Smooth muscle cell (in vitro differentiated cells): ENCODE data around the gene ATG4C. TPM values are rescaled to one million over a fixed set of nuclear protein-coding genes. Genes with fewer than 3 reads are reported as not detected.

Experiments
- DNase-seq: peaks from one replicate; lab custom pipeline; 2025; ENCODE audit not compliant: unreplicated experiment; lab: John Stamatoyannopoulos, UW
- H2AFZ ChIP-seq: fragments of 200-600 bp; sonication (generic); 2 replicates; pipeline ENCODE4 v1.6.0; 2016; ENCODE audit warnings: antibody characterized with exemption, low read depth, mild to moderate bottlenecking
- H3F3A ChIP-seq: fragments of 200-600 bp; sonication (generic); 2 replicates; pipeline ENCODE4 v1.6.0; 2017; ENCODE audit warnings: antibody characterized with exemption, low read depth
- H3K27ac ChIP-seq: fragments of 200-600 bp; sonication (generic); 2 replicates; pipeline ENCODE4 v1.5.1; 2016; ENCODE audit warnings: low read depth, mild to moderate bottlenecking
- H3K27me3 ChIP-seq: fragments of 200-600 bp; sonication (generic); 2 replicates; pipeline ENCODE4 v1.6.1; 2016; ENCODE audit warnings: low read depth, mild to moderate bottlenecking
- H3K36me3 ChIP-seq: fragments of 200-600 bp; sonication (generic); 2 replicates; pipeline ENCODE4 v1.5.1; 2016; ENCODE audit warnings: low read depth
- H3K4me1 ChIP-seq: fragments of 200-600 bp; sonication (generic); 2 replicates; pipeline ENCODE4 v1.5.1; 2016; ENCODE audit warnings: low read depth
- H3K4me2 ChIP-seq: fragments of 200-600 bp; sonication (generic); 2 replicates; pipeline ENCODE4 v1.6.0; 2016; ENCODE audit warnings: mild to moderate bottlenecking
- H3K4me3 ChIP-seq: fragments of 200-600 bp; sonication (generic); 2 replicates; pipeline ENCODE4 v1.5.1; 2016; ENCODE audit warnings: mild to moderate bottlenecking
- H3K79me2 ChIP-seq: fragments of 200-600 bp; sonication (generic); 2 replicates; pipeline ENCODE4 v1.6.0; 2016; ENCODE audit warnings: low read depth, mild to moderate bottlenecking
- H3K9ac ChIP-seq: fragments of 200-600 bp; sonication (generic); 2 replicates; pipeline ENCODE4 v1.6.0; 2016; ENCODE audit warnings: low read depth
- H3K9me3 ChIP-seq: fragments of 200-600 bp; sonication (generic); replicated peaks from 2 replicates; pipeline ENCODE4 v1.5.1; 2016; ENCODE audit warnings: low read depth
- H4K20me1 ChIP-seq: fragments of 200-600 bp; sonication (generic); 2 replicates; pipeline ENCODE4 v1.6.0; 2016; ENCODE audit warnings: low read depth
- CTCF ChIP-seq: fragments of 200-600 bp; sonication (generic); IDR thresholded peaks from 2 replicates; pipeline ENCODE4 v1.5.1; 2017; ENCODE audit warnings: borderline replicate concordance, mild to moderate bottlenecking, antibody characterized with exemption; ENCODE audit not compliant: insufficient read depth, poor library complexity, severe bottlenecking
- WGBS: methylation state at CpG from one replicate; pipeline ENCODE4 v1.1.7; 2016; ENCODE audit warnings: low lambda C conversion rate; 5-methylcytosine and 5-hydroxymethylcytosine counted together
- polyA plus RNA-seq: library from polyadenylated mRNA; unstranded; fragments of >200 nt; fragmentation: Nextera tagmentation; extraction: Ambion mirVana; gene quantifications from 2 replicates; pipeline ENCODE4 v1.2.1, GENCODE V29; 2016
- total RNA-seq: library from RNA; depleted of rRNA; stranded (reverse); fragments of >200 nt; gene quantifications from 2 replicates; pipeline ENCODE4 v1.2.3, GENCODE V29; 2014

The ATG4C gene
- total and polyA plus RNA-seq, 2 experiments from 2014 or later, result 11.5 to 13.5 TPM

GRCh38 chr1:62744611-62745577 is 39.0 kb upstream of the ATG4C start:
- 68% methylated on average over 3 of the region's 3 CpGs for WGBS
- no peak for TF ChIP-seq CTCF
- Histone ChIP-seq H3K4me3 (no peak overlapping the region), H3K27ac (no peak overlapping the region), H3K4me1 (no peaks in the 10 kb centered on the region), H3K27me3 (peaks cover 5% of the 10 kb centered on the region), H2AFZ (no peak overlapping the region), H3F3A (no peaks in the 10 kb centered on the region), H3K9me3 (no peaks in the 10 kb centered on the region), H3K79me2 (no peaks in the 10 kb centered on the region), H4K20me1 (no peaks in the 10 kb centered on the region), H3K4me2 (no peak overlapping the region), H3K36me3 (no peaks in the 10 kb centered on the region), H3K9ac (no peak overlapping the region)
- DNase-seq, result no peak

DNA sequence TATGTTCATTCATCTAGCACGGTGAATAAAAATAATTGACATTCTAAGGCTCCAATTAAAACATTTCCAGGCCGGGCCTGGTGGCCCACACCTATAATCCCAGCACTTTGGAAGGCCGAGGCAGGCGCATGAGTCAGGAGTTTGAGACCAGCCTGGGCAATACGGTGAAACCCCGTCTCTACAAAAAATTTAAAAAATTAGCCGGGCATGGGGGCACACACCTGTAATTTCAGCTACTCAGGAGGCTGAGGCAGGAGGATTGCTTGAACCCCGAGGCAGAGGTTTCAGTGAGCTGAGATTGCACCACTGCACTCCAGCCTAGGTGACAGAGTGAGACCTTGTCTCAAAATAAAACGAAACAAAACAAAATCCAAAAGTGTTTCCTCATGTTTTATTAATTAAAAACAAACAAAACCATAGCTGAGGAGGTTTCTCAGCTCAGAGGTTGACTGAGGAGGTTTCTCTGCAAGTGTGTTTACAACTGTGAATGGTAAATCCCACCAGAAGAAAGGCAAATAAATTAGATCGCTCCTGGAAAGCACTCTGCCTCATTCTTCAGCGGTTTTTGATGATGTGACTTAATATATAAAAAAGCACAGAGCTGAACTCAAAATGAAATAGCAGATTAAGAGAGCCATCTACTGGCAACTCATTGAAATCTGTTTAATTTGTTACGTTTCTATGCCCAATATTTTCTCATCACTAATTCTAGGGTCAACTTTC is 37.7 kb upstream of the ATG4C start:
- peak overlapping the region; percentile 45 for H3K4me2 ChIP-seq
- no peak overlapping the region for H3K27ac ChIP-seq
- WGBS, result 73% methylated on average over 12 of the region's 12 CpGs
- H3K27me3 ChIP-seq, result peaks cover 5% of the 10 kb centered on the region
- TF ChIP-seq CTCF, result peak; percentile 65
- no peak overlapping the region for H3K4me3 ChIP-seq
- H3F3A ChIP-seq, result no peaks in the 10 kb centered on the region
- no peaks in the 10 kb centered on the region for H3K36me3 ChIP-seq
- H3K9me3 ChIP-seq, result no peaks in the 10 kb centered on the region
- DNase-seq, result no peak
- H2AFZ ChIP-seq, result peak overlapping the region; percentile 41
- no peak overlapping the region for H3K9ac ChIP-seq
- H3K4me1 ChIP-seq, result no peaks in the 10 kb centered on the region
- no peaks in the 10 kb centered on the region for H3K79me2 ChIP-seq
- H4K20me1 ChIP-seq, result no peaks in the 10 kb centered on the region

- no peak overlapping the region for H3K4me2 ChIP-seq
- no peak for DNase-seq
- no peaks in the 10 kb centered on the region for H3K36me3 ChIP-seq
- no peak overlapping the region for H2AFZ ChIP-seq
- no peak for TF ChIP-seq CTCF
- H3K79me2 ChIP-seq, result no peaks in the 10 kb centered on the region
- H3K4me1 ChIP-seq, result no peaks in the 10 kb centered on the region
- no peak overlapping the region for H3K27ac ChIP-seq
- H3K27me3 ChIP-seq, result peaks cover 5% of the 10 kb centered on the region
- H3K9me3 ChIP-seq, result no peaks in the 10 kb centered on the region
- WGBS, result 72% methylated on average over 3 of the region's 3 CpGs
- no peaks in the 10 kb centered on the region for H3F3A ChIP-seq
- no peak overlapping the region for H3K9ac ChIP-seq
- H3K4me3 ChIP-seq, result no peak overlapping the region
- H4K20me1 ChIP-seq, result no peaks in the 10 kb centered on the region
These were observed 37.2 kb upstream of the ATG4C start for GRCh38 chr1:62746809-62747138.
